Ascending aorta (tissue), 2 donors: ENCODE data around the gene SLC7A4. TPM values are rescaled to one million over a fixed set of nuclear protein-coding genes. Genes with fewer than 3 reads are reported as not detected.
"Not testable (repeated sequence)": the region's sequence is repeated elsewhere in the genome, so short reads cannot be mapped to it uniquely, and the experiment has no call there.

Source experiments
- DNase-seq, 2 donors: peaks; one replicate each; pipeline ENCODE4 v3.0.0-alpha.2; 2019; ENCODE audit warnings: low spot score in 2 of 2
- H3K27ac ChIP-seq, 2 donors: fragments of 200-600 bp; sonication (generic); one replicate each; pipeline ENCODE4 v1.5.1; 2016 to 2017; ENCODE audit warnings: mild to moderate bottlenecking in 1 of 2
- H3K27me3 ChIP-seq: fragments of 200-600 bp; sonication (generic); one replicate; pipeline ENCODE4 v1.5.1; 2017
- H3K36me3 ChIP-seq, 2 donors: fragments of 200-600 bp; sonication (generic); one replicate each; pipeline ENCODE4 v1.5.1; 2016
- H3K4me1 ChIP-seq, 2 donors: fragments of 200-600 bp; sonication (generic); one replicate each; pipeline ENCODE4 v1.5.1; 2016 to 2017; ENCODE audit warnings: mild to moderate bottlenecking in 1 of 2
- H3K4me3 ChIP-seq, 2 donors: fragments of 200-600 bp; sonication (generic); one replicate each; pipeline ENCODE4 v1.5.1; 2016 to 2017; ENCODE audit warnings: mild to moderate bottlenecking in 1 of 2
- H3K9me3 ChIP-seq, 2 donors: fragments of 200-600 bp; sonication (generic); one replicate each; pipeline ENCODE4 v1.5.1; 2016
- intact Hi-C: fragments of 100-400 bp; cut with DNase I; formaldehyde crosslinking; loops from one replicate; pipeline ENCODE4 v1.15.1; 2023
- total RNA-seq: library from RNA; depleted of rRNA; stranded (reverse); fragments of >200 nt; gene quantifications from one replicate; pipeline ENCODE4 v1.1.0, GENCODE V29; 2016
- TF ChIP-seq, protein P1 (sequence below), 3 experiments: fragments of 200-600 bp in 2 of 3; fragments of 450-650 bp in 1 of 3; sonication (generic) in 2 of 3; IDR thresholded peaks; one replicate each; pipeline ENCODE4 v1.5.1; 2016 to 2019; ENCODE audit warnings: antibody characterized with exemption in 3 of 3, mild to moderate bottlenecking in 1 of 3, moderate library complexity in 1 of 3

SLC7A4 gene
- total RNA-seq, 1 donor from 2014 or later: 20.4 TPM

DNA sequence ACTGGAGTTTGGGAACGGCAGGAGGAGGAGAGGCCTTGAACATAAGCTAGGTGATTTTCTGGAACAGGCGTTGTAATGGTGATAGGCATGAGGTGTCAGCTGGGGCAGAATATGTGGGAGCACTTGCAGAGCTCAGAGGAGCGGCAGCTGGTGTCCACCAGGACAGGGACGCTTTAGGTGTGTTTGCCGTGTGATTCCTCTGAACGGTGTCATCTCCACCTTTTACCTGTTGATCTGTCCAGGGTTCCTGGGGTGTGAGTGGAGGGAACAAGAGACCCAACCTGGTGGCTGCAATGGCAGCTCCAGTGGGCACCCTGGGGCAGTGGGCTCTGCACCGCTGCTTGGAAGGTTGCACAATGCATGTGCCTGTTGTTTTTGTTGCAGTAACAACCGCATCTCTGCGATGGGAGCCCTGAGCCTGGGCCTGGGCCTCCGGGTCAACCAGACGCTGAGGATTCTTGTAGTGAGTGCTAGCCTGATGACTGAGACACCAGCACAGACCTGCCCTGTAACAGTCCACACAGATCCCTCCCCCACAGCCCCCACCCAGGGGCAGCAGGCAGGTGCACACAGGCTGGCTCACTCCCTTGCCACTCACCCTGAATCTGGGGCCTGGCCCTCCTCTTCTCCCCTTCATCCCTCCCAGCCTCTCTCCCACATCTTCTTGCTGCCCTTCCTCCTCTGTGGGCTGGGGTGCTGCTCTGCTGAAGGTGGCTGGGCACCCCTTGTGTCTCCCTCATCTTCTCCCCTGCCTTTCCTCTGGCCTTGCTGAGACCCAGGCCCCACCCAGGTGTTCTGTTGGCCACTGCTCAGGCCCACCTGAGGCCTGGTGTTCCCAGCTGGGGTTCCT, 22.6 kb upstream of the SLC7A4 start:
- Histone ChIP-seq H3K36me3 (no peaks in the 10 kb centered on the region), H3K27ac (no peak overlapping the region), H3K9me3 (no peaks in the 10 kb centered on the region), H3K4me1 (no peaks in the 10 kb centered on the region), H3K27me3 (no peaks in the 10 kb centered on the region), H3K4me3 (no peak overlapping the region)
- DNase-seq: peak in 1 of 2 donors; percentile 54
- intact Hi-C loops: no loop called here
- TF ChIP-seq, protein P1, sequence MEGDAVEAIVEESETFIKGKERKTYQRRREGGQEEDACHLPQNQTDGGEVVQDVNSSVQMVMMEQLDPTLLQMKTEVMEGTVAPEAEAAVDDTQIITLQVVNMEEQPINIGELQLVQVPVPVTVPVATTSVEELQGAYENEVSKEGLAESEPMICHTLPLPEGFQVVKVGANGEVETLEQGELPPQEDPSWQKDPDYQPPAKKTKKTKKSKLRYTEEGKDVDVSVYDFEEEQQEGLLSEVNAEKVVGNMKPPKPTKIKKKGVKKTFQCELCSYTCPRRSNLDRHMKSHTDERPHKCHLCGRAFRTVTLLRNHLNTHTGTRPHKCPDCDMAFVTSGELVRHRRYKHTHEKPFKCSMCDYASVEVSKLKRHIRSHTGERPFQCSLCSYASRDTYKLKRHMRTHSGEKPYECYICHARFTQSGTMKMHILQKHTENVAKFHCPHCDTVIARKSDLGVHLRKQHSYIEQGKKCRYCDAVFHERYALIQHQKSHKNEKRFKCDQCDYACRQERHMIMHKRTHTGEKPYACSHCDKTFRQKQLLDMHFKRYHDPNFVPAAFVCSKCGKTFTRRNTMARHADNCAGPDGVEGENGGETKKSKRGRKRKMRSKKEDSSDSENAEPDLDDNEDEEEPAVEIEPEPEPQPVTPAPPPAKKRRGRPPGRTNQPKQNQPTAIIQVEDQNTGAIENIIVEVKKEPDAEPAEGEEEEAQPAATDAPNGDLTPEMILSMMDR (IDR thresholded peaks at IDR 0.05): no peak

DNA sequence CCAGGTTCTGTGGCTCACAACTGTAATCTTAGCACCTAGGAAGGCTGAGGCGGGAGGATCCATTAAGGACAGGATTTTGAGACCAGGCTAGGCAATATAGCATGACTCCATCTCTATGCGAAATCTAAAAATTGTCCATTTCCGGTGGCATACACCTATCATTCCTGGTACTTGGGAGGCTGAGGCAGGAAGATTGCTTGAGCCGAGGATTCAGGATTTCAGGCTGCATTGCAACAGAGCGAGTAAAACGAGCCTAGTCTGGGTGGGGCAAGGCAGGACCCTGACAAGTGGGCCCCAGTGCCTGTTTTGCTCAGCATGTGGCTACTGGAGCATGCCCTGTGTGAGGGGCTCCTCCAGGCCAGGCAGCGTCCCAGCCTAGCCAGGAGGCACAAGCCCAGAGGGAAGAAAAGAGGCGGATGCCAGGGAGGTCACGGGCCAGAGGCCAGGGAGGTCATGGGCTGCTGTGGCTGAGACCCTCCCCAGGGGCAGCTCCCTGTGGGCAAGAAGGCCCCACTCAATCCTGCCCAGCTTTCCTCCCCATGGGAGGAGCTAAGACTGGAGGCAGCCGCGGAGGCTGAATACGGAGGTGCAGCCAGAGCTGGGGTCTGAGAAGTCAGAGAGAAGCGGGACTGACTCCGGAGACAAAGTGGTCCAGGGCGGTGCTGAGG, 21.8 kb upstream of the SLC7A4 start:
- Histone ChIP-seq H3K9me3 (no peaks in the 10 kb centered on the region), H3K36me3 (no peaks in the 10 kb centered on the region), H3K27ac (no peak overlapping the region), H3K4me1 (no peaks in the 10 kb centered on the region), H3K27me3 (no peaks in the 10 kb centered on the region), H3K4me3 (no peak overlapping the region)
- DNase-seq: no peak
- TF ChIP-seq, protein P1 (IDR thresholded peaks at IDR 0.05): no peak
- intact Hi-C loops: no loop called here

DNA sequence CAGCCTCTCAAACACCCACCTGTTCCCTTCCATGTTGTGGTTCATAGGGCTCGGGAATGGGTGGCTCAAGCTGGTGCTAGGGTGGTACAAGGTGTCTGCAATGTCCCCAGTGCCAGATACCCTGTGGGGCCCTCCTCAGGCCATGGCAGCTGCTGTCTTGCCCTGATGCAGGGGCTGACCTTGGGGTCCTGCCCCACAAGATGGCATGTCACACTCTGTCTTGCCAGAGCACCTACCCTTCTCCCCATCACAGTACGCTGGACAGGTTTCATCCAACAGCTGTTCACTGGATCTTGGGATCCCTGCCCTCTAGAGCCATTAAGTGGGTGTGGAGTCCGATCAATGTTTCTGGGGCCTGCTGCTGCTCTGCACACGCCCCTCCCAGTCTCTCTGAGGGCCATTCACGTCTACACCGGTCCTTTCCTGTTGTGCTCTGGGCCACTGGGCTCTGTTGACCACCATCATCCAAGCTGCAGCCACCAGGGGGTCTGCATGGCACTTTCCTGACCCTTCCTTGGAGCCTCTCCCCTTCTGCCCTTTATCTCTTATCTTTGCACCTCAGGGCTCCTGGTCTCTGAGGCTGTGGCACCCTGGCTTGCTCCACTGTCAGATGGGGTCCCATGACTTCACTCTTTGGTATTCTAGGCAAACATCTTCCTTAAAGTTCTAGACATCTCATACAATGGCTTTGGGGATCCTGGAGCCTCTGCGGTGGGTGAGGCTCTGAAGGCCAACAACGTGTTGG, 20.5 kb upstream of the SLC7A4 start:
- Histone ChIP-seq H3K27me3 (no peaks in the 10 kb centered on the region), H3K36me3 (no peaks in the 10 kb centered on the region), H3K9me3 (no peaks in the 10 kb centered on the region), H3K27ac (no peak overlapping the region), H3K4me1 (no peaks in the 10 kb centered on the region), H3K4me3 (no peak overlapping the region)
- DNase-seq: no peak
- intact Hi-C loops: no loop called here
- TF ChIP-seq, protein P1 (IDR thresholded peaks at IDR 0.05): no peak

DNA sequence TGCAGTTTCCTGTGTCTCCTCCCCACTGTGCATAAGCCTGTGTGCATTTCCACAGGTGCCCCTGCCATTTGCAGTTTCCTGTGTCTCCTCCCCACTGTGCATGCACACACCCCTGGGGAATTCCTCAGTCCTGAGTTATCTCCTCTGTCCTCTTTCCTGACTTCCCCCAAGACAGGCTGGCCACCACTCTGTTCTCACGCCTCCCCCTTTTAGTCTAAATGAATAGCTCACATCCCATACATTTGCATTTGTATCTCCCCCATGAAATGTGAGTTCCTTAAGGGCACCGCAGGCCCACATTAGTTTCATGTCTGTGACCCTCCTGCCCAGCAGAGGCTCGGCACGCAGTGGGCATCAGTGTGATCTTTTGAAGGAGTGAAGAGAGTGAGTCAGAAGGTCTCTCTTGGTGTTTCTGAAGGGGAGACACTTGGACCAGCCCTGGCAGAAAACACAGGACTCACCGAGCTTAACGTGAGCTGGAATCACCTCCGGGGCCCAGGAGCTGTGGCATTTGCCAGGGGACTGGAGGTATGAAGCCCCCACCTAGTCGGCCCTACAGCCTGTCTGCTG, 19.6 kb upstream of the SLC7A4 start:
- no peaks in the 10 kb centered on the region for H3K36me3 ChIP-seq
- no peaks in the 10 kb centered on the region for H3K9me3 ChIP-seq
- no peaks in the 10 kb centered on the region for H3K27me3 ChIP-seq
- intact Hi-C loops: no loop called here
- H3K4me1 ChIP-seq: no peaks in the 10 kb centered on the region
- no peak overlapping the region for H3K27ac ChIP-seq
- no peak overlapping the region for H3K4me3 ChIP-seq
- no peak for DNase-seq
- TF ChIP-seq, protein P1 (IDR thresholded peaks at IDR 0.05): no peak

DNA sequence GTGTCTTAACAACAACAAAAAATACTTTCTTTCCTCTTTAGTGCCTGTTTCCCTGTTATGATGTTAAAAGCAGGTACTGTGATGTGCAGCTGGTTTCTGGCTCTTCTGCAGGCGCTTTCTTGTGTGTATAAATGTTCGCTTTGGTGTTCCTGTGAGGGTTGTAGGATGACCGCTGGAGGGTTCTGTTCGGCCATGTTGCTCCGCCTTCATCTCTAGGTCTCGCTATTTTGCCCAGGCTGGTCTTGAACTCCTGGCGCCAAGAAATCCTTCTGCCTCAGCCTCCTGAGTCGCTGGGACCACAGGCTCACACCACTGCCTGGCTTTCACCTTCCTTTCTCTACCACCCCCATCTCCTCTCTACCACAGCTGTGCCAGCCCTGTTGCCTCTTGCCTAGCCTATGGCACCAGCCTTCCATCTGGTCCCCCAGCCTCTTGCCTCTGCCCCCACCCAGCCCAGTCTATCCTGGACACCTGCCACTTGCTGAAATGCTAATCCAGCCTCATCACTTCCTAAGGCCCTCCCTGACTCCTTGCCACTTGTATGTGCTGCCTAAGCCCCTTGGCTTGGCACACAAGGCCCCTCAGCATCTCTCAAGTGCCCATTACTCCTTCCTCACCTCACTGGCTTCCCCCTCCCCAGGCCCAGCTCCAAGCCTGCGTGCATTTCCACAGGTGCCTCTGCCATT, 18.9 kb upstream of the SLC7A4 start:
- Histone ChIP-seq H3K4me3 (no peak overlapping the region), H3K9me3 (no peaks in the 10 kb centered on the region), H3K4me1 (no peaks in the 10 kb centered on the region), H3K27me3 (no peaks in the 10 kb centered on the region), H3K27ac (no peak overlapping the region), H3K36me3 (no peaks in the 10 kb centered on the region)
- DNase-seq: no peak
- intact Hi-C loops: no loop called here
- TF ChIP-seq, protein P1 (IDR thresholded peaks at IDR 0.05): no peak

DNA sequence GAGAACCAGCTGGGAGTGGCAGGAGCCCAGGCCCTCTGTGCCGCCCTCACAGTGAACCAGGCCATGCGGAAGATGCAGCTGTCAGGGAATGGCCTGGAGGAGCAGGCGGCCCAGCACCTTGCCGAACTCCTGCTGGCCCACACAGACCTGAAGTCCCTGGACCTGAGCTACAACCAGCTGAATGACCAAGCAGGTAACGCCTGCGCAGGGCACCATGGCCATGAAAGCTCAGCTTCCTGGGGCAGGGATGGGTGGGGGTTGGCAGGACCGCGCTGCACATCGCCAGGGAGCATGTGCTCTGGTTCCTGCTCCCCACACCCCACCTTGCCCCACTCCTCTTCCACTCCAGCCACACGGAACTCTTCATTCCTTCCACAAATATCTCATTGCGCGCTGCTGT, 16.6 kb upstream of the SLC7A4 start:
- not testable (repeated sequence) for H3K4me3 ChIP-seq, DNase-seq, H3K36me3 ChIP-seq, H3K27me3 ChIP-seq, H3K27ac ChIP-seq, H3K9me3 ChIP-seq
- peaks cover 7 to 15% of the 10 kb centered on the region in 2 donors for H3K4me1 ChIP-seq
- intact Hi-C loops: loop anchor here (10.0 kb wide), 1 partner anchor 616 kb away; the partner anchor contains the start of gene PPIL2

DNA sequence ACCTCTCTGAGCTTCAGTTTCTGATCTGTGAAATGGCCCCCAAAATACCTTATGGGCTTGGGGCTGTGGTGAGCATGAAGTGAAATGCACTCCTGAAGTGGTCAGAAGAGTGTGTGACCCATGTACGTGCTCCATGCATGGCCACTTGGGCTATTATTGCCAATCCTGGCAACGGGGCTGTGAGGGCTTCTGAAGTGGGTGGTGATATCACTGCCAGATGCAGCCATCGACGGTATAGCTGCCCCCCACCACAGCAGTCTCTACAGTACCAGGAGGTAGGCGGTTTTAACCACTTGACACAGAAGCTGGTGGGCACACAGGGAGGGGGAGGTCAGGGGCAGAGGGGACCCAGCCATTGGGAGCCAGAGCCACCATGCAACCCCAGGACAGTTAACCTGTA, 16.1 kb upstream of the SLC7A4 start:
- not testable (repeated sequence) for H3K36me3 ChIP-seq, H3K27me3 ChIP-seq, H3K27ac ChIP-seq, H3K9me3 ChIP-seq, H3K4me3 ChIP-seq, DNase-seq
- H3K4me1 ChIP-seq: peaks cover 7 to 15% of the 10 kb centered on the region in 2 donors
- intact Hi-C loops: loop anchor here (10.0 kb wide), 1 partner anchor 616 kb away; the partner anchor contains the start of gene PPIL2
